ENCODE data around the gene KAT2A.

DNA sequence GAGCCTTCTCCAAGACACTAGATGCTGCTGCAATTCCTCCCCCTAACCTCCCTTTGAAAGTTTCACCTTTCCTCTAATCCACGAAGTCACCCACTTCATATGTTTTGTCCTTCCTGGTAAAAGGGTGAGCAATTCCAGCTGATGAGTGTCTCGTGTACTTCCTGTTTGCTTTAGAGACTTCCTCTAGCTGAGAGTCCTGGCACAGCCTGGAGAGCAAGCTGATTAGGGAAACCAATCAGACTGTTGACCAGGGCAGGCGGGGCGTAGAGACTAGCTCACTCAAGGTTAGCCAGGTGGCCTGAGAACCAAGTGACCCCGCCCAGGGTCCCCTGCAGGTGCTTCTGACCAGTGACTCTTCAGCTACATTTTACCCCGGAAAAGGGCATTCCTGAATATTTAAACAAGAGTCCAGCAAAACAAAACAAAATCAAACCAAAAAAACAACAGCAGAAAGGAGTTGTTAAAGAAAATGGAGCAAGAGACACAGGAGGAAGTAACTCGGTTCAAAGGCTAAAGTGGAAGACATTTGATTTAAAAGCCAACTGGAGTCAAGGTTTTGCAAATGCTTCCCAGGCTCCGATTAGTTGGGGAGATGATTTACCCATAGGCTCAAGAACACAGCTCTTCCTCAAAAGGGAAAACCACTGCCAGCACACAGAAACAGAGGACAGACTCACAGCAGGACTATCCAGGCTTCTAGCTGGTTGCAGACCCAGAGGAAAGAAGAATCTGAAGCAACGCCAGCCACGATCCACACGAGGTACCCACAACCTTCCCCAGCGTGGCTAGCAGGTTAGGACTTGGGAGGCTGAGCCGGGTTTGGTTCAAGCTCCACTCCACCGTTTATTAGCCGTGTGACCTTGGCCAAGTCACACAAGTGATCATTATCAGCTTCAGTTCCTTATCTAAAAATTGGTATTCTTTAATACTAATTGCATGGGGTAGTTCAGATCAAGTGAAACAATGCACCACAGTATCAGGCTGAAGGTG, 14.8 kb upstream of the KAT2A start:
- TF ChIP-seq, protein P1, sequence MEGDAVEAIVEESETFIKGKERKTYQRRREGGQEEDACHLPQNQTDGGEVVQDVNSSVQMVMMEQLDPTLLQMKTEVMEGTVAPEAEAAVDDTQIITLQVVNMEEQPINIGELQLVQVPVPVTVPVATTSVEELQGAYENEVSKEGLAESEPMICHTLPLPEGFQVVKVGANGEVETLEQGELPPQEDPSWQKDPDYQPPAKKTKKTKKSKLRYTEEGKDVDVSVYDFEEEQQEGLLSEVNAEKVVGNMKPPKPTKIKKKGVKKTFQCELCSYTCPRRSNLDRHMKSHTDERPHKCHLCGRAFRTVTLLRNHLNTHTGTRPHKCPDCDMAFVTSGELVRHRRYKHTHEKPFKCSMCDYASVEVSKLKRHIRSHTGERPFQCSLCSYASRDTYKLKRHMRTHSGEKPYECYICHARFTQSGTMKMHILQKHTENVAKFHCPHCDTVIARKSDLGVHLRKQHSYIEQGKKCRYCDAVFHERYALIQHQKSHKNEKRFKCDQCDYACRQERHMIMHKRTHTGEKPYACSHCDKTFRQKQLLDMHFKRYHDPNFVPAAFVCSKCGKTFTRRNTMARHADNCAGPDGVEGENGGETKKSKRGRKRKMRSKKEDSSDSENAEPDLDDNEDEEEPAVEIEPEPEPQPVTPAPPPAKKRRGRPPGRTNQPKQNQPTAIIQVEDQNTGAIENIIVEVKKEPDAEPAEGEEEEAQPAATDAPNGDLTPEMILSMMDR (tag by site-specific recombination; IDR thresholded peaks at IDR 0.05): no peak
- TF ChIP-seq YY1 (tag by site-specific recombination; IDR thresholded peaks at IDR 0.05) (no peak), ZNF654 (tag by site-specific recombination; IDR thresholded peaks at IDR 0.05; ENCODE audit: low read depth) (no peak), ZNF777 (tag by site-specific recombination; IDR thresholded peaks at IDR 0.05; ENCODE audit: borderline replicate concordance) (no peak), ZBTB8A (tag by site-specific recombination; IDR thresholded peaks at IDR 0.05) (no peak), ZBTB20 (tag by site-specific recombination; IDR thresholded peaks at IDR 0.05) (no peak), ZNF514 (tag by site-specific recombination; IDR thresholded peaks at IDR 0.05) (no peak), ZNF571 (tag by site-specific recombination; IDR thresholded peaks at IDR 0.05) (no peak)
- TF ChIP-seq, protein P2, sequence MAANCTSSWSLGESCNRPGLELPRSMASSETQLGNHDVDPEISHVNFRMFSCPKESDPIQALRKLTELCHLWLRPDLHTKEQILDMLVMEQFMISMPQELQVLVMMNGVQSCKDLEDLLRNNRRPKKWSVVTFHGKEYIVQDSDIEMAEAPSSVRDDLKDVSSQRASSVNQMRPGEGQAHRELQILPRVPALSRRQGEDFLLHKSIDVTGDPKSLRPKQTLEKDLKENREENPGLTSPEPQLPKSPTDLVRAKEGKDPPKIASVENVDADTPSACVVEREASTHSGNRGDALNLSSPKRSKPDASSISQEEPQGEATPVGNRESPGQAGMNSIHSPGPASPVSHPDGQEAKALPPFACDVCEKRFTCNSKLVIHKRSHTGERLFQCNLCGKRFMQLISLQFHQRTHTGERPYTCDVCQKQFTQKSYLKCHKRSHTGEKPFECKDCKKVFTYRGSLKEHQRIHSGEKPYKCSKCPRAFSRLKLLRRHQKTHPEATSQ (tag by site-specific recombination; IDR thresholded peaks at IDR 0.05): no peak
- TF ChIP-seq, protein P3, sequence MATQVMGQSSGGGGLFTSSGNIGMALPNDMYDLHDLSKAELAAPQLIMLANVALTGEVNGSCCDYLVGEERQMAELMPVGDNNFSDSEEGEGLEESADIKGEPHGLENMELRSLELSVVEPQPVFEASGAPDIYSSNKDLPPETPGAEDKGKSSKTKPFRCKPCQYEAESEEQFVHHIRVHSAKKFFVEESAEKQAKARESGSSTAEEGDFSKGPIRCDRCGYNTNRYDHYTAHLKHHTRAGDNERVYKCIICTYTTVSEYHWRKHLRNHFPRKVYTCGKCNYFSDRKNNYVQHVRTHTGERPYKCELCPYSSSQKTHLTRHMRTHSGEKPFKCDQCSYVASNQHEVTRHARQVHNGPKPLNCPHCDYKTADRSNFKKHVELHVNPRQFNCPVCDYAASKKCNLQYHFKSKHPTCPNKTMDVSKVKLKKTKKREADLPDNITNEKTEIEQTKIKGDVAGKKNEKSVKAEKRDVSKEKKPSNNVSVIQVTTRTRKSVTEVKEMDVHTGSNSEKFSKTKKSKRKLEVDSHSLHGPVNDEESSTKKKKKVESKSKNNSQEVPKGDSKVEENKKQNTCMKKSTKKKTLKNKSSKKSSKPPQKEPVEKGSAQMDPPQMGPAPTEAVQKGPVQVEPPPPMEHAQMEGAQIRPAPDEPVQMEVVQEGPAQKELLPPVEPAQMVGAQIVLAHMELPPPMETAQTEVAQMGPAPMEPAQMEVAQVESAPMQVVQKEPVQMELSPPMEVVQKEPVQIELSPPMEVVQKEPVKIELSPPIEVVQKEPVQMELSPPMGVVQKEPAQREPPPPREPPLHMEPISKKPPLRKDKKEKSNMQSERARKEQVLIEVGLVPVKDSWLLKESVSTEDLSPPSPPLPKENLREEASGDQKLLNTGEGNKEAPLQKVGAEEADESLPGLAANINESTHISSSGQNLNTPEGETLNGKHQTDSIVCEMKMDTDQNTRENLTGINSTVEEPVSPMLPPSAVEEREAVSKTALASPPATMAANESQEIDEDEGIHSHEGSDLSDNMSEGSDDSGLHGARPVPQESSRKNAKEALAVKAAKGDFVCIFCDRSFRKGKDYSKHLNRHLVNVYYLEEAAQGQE (tag by site-specific recombination; IDR thresholded peaks at IDR 0.05): no peak
